ENCODE results near the gene LINC00632.
"Not testable (repeated sequence)": the region's sequence is repeated elsewhere in the genome, so short reads cannot be mapped to it uniquely, and the experiment has no call there.

LINC00632 gene

DNA sequence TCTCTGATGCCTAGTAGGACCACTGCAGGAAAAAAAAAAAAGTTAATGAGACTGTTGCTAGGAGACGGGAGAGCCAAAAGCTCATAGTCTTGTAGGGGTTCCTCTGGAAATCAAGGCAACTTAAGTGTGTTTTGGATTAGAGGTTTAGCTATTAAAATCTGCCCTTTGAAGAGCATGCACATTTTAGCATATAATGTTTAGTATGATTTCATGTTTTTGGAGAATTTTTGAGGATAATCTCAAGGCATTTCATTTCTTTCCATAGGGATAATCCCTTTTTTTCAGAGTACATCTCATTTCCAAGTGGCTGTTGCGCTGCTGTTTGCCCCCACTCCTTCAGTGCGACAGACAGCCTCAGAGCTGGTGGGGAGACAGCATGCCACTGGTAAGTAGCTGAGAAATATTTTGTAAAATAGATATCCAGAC is at the start of gene LINC00632:
TSS of gene LINC00632 (plus strand) at position 339 of the 426 bp plus-strand sequence.
- no peak for DNase-seq

DNA sequence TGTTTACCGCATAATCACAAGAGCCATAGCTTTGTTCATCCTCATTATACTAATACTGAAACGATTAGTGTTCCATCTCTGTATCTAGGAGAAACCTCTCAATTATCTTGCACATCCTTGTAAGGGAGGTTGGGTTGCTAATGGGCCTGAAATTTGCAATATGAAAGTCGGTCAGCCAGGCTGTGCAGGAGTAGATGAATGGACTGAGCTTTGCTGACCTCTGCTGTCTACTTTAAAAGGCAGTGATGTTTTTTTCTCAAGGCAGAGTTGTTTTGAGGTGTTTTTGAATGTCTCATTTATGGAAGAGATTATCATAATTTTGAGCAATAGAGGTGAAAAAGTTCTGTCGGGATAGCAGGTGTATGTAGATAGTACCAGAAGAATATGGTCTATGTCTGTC is 47.9 kb upstream of the LINC00632 start:
- DNase-seq, result no peak

DNA sequence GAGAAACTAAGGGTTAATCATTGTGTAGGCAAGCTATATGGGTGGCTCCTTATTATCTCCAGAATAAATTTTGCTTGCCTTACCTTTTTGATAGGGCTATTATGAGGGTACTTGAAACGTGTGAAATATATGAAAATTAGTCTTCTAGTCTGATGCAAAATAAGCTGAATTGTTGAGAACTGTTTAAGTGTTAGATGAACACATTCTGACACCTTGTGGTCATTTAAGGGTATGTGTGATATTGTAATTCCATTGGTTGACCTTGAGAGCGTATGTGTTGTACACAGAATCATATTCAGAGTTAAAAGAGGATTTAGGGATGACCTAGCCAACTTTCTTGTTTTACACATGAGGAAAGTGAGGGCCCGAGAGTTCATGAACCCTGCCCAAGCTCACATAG is 44.6 kb upstream of the LINC00632 start:
- DNase-seq, result no peak

DNA sequence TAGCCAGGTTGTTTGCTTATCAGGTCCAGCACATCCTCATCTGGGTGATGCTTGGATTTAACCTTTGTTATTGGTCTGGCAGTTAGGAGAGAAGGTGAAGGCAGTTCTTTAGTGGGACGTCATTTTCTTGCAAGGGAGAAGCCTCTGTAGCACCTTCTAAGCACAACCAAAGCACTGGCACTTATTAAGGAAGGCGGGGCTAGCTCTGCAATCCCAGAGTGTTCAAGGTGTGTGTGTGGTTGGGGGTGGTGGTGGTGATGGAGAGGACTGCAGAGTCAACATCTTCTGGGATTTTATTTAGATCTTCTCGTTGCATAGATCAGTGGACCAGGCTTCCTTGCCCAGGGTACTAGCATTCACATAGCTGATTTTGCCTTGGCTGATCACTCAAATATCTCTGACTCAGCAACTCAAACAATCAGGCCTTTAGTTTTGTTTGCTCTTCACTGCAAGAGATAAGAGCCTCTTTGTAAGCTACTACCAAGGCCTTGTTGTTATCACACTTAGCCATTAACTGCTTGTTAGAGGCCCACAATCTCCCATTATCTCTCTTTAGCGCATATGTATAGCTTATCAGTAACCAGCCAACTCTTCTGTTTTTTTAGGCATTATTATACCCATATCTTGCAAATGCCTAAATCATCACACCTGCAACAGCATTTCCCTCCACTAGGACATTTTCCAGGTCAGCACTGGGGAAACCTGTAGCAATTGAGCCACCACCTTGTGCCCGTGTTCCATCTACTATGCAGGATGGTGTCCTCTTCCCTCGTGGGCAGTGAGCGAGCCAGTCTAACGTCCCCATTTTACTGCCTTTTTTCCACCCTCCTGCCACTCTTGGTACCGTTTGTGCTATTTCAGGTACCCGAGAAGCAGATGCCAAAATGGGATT is 36.5 kb upstream of the LINC00632 start:
- DNase-seq, result no peak

DNA sequence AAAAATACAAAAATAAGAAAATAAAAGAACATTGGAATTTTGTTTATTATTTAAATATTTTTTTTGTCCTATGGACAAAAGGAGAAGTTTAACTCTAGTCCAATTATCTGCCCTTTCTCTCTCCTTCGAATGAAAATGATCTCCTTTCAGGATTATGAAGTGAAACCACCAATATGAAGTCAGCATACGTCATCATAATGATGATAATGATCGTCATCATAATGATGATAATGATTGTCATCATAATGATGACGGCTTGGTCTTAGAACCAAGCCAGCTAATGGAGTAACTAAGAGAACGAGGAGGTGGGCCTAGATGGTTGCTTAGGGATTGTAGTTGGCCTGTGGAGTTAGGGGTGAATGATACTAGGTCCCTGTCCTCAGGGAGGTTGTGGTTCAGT is 21.9 kb upstream of the LINC00632 start:
- DNase-seq, result no peak

DNA sequence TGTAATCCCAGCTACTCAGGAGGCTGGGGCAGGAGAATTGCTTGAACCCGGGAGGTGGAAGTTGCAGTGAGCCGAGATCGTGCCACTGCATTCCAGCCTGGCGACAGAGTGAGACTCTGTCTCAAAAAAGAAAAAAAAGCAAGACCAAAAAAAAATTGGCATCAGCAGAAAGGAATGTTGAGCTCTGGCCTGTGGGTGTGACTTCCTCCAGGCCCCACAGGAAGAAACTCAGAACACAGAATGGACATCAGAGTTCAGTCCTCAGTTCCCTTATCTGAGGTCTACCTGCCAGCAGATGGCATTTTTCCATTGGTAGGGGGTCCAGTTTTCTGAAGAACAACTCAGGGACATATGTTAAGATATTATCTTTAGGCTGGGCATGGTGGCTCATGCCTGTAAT is 18.0 kb upstream of the LINC00632 start:
- DNase-seq, result not testable (repeated sequence)

DNA sequence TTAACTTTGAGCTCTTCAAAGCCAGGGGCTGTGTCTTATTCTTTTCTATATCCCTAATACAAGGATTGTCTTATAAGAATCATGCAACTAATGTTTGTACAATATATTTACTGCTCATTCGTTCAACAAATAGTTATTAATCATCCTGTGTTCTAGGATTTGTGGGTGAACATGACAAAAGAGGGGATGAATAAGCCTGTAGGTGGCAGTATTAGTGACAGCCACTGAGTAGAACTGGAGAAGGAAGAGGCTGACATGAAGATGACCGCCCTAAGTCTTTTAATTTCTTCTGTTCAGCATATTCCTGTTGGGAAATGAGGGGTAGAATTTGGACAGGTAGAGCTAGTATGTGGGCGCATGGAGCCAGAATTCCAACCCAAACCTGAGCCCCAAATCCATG is 11.9 kb upstream of the LINC00632 start:
- DNase-seq, result no peak

DNA sequence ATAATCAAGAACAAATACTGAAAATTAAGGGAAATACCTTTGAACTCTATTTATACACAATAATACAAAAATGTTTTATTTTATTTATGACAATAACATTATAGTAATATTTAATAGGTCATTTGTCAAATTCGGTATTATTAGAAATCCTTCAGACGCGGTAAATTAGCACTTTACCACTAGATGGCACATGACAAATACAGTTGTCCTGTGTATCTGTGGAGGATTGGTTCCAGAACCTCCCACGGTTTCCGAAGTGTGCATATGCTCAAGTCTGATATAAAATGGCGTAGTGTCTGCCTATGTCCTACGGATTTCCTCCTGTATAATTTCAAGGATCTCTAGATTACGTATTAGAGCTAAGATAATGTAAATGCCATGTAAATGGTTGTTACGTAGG is 8.1 kb upstream of the LINC00632 start:
- DNase-seq, result no peak

DNA sequence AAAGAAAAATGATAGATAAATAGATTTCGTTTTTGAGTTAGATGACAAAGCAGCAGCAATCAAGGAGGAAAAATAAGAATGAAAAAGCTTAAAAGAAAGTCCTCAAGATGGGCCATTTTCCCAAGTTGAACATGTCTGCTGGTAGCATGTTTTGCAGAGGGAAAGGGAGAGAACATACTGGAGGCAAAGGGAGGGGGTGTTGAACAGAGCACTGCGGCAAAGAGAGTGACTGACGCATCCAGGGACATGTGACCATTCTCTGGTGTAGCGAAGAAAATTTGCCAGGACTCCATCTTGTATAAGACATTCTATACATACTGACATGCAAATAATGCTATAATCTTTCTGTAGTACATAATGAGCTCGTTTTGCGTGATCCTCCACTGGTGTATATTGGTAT is 1.2 kb downstream of the LINC00632 start:
- DNase-seq, result no peak

DNA sequence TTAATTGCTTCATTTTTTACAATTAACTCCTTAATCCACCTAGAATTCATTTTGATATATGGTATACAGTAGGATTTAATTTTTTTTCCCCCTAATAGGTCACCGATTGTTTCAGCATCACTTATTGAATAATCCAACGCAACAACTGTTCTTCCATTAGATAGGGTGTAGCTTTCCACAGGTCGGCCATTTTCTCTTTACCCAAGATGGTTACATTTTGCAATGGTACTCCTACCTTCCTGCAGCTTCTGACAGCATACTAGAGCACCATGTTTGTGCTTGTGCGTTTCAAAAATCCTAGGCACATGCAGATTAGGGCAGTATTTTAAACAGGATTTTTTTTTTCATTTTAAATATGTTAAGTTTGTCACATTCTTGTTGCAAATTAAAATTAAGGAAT is 2.3 kb downstream of the LINC00632 start:
- no peak for DNase-seq

DNA sequence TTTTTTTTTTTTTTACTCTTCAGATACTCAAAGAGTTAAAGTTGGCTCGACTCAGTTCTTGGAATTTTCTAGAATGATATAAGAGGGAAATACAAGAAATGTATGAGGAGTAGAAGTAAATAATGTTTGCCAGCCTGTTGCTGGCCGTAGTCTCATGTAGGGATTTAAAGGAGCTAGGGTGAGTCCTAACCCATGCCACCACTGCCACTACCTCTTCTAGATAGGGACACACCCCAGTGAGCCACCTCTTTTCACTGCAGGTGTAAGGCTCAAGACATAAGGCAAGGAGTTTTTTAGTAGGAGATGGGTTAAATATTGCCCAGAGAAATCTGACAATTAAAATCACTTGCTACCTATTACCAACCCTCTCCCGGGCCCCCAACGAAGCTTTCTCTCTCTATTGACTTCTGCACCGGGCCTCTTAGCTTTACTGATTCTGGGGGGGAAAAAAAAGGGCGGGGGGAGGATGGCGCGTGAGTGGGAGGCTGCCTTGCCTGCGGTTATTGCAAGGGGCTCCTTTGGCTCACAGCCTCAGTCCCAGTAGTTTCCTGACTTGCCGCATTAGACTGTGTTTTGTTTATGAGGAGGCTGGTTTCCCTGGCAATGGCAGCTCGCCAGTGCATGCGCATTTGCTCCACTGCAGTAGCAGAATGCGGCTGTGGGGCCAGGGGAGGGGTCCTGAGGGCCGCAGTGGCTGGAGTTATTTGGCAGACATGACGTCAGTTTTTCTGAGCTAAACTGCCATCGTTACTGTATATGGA is 3.0 kb downstream of the LINC00632 start:
- peak; percentile 3 for DNase-seq

DNA sequence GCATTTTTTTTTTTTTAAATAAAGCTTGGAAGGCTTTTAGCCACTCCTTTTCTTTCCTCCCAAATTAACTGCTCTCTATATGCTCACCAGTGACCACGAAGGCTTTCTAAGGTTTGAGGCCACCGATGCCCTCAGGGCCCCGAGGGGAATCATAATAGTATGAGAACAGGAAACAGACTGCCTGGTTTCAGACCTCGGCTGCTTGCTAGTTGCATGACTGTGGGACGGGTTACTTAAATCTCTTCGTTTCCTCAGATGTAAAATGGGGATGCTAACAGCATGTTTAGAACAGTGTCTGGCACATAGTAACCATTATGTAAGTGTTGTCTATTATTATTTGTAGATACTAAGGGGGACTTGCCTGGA is 3.6 kb downstream of the LINC00632 start:
- DNase-seq, result no peak

DNA sequence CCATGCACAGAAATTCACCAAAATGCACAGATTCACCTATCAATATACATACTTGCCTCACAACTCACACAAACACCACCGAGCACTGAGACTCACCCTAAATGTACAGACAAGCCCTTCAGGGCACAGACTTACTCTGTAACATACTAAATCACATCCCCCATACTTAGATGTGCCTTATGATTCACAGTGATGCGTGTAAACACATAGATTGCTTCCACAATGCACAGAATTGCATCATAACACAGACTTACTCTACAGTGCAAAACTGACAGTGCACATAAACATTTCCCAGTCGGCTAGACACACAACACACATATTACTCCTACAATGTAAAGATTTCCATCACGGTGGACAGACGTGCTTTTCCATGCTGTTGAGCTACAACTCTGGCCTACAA is 6.2 kb downstream of the LINC00632 start:
- DNase-seq, result no peak

DNA sequence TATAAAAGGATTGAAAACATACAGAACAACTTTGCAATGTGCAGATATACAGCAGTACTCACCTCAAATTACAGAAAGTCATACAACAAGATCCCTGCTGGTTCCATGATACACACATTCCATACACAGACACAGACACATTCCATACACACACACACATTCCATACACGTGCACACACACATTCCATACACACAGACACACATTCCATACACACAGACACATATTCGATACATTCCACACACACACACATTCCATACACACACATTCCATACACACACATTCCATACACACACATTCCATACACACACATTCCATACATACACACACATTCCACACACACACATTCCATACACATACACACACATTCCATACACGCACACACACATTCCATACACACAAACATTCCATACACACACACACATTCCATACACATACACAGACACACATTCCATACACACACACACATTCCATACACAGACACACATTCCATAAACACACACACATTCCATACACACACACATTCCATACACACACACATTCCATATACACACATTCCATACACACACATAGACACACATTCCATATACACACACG is 13.7 kb downstream of the LINC00632 start:
- no peak for DNase-seq

DNA sequence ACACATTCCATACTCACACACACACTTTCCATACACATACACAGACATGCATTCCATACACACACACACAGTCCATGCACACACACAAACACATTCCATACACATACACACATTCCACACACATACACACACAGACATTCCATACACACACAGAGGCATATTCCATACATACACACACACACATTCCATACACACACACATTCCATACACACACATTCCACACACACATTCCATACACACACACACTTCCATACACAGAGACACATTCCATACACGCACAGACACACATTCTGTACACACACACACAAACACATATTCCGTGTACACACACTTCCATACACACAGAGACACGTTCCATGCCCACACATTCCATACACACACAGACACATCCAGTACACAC is 14.8 kb downstream of the LINC00632 start:
- no peak for DNase-seq

DNA sequence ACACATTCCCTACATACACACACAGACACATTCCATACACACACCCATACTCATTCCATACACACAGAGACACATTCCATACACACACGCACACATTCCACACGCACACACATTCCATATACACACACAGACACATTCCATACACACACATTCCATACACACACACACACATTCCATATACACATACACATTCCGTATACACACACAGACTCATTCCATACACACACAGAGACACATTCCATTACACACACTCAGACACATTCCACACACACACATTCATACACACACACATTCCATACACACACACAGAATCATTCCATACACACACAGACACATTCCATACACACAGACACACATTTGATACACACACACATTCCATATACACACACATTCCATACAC is 15.2 kb downstream of the LINC00632 start:
- no peak for DNase-seq

DNA sequence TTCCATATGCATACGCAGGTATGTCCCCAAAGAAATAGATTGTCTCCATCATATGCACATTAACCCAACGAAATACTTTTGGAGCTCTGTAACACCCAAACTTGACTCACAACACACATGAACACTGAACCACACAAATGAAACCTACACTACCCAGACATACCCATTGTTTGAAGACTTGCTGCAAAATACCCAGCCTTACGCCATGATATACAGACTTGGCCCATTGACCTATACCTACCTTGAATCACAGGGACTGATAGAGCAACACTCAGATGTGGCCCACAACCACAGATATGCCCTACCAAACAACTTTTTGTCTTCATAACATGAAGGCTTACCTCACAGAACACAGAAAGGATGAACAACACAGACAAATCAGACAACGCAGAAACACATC is 15.9 kb downstream of the LINC00632 start:
- DNase-seq, result no peak

DNA sequence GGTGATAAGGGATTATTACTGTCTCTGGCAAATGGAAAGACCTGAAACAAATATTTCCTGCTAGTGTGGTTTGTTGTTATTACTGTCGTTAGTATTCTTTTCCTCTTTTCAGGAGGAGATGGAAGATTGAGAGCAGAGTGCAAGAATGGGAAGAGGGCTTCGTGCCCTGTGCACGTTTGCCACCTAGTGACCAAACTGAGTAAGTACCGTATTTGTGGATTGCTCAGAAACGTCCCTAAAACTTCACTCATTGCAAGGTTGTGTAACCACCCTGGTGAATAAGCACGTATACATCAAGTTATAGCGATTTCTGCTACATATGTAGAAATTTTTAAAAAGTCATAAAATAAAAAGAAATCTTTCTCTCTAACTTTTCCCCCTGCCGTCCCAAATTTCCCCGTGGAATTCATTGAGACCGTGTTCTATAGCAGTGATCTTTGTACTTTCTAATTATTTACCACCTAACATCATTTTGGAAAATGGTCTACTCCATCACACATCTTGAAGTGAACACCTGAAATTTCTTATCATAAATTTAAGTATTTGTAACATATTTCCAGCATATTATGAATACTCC is 24.3 kb downstream of the LINC00632 start:
- DNase-seq, result no peak

DNA sequence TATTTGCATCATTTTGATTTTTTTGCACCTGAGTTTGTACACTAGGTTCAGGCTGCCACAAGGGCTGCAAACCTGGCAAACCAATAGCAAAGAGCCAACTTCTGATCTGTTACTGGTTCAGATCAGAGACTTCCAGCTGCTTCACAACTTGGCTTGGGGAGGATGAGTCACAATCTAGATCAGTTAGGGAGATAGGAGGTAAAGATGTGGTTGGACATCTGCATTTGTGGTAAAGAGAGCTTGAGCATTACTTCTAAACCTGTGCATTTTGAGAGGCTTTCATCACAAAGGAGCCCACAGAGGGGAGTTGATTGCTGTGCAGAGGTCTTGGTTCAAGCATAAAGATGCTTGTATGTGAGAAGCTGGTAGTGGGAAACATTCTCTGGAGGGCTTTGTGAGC is 34.5 kb downstream of the LINC00632 start:
- DNase-seq, result no peak

DNA sequence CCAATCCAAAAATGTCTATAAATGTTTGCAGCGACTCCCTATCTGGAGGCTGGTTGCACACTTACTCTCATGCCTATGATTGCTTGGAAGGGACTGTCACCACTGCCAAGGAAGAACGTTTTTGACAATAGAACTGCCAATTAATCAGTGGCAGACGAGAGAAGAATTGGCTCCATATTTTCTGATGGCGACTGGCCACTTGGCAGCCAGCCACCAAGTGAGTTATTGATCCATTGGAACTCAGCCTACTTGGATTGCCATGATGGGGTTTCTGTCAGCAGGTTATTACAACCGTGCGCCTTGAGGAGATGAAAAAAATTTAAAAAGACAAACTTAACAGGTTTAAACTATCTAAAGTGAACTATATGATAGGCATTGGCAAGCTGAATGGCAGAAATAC is 47.4 kb downstream of the LINC00632 start:
- no peak for DNase-seq

DNA sequence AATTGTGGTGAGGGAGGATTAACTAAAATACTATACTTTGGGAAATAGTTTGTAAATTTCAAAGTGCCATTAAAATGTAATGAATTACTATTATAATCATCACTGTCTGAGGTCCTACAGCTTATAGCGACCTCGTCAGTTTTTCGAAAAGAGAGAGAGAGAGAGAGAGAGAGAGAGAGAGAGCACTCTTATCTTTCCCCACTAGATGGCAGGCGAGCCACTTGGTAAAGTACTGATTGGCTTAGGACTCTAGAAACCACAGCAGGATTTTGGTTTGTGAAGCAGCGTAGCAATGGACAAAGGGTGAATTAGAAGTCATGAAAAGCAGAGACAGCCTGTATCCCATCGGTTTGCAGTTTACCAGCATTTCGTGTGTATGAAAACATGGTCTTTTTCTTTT is 52.5 kb downstream of the LINC00632 start:
- peak; percentile 9 for DNase-seq

DNA sequence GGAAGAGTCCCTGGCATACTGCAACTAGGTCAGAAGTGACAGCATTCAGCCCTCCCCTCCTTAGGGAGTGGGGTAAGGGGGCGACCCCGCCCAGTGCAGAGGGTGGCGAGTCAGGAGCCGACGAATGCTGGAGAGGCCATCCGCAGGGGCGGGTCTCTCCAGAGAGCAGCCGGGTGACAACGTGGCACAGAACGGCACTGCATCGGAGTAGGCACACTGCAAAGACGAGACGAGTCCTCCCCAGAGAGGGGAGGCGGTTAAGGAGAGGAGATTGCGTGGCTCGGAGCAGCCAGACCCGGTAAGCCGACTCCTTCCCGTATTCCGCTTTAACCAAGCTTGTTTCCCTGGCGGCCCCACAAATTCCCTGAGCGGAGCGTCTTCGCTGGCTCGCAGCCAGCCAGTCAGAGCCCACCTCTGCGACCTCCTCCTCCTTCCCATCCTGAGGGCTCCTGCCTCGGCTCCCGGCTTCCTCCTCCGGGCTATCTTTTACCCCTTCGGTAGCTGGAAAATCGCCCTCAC is 54.9 kb downstream of the LINC00632 start:
- peak; percentile 6 for DNase-seq

DNA sequence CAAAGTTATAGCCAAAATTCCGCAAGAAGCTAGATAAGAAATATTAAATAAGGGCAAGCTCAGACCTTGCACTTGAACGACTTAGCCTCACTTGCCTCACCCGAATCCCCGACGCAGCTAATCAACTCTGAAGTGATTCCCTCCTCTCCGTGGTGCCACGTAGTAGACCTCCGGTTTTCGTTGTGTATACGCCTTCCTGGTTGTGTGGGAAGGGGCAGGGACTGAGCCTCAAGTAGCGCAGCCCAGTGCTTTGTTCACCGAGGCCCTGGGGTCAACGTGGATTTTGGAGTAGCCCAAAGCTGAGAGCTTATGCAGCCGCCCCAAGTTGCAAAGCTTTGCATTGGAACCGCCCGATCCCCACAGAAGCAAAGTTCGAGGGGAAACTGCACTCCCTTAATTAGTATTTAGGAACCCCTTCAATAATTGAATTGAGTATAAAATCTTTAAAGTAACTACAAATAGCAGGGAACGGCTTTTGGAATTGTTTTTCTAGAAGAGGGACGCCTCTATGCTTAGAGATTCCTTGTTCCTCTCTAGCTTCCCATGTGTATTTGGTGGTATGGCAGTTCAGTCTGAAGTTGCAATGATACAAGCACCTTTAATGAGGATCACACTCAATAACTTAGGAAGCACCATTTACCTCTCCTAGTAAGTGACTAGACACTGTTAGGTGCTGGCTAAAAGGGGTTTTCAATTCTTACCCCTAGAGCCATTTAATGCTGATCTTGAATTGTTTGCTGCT is 55.7 kb downstream of the LINC00632 start:
- DNase-seq, result no peak
